ENCODE measurements around the gene S100A2. TPM values are rescaled to one million over a fixed set of nuclear protein-coding genes. Genes with fewer than 3 reads are reported as not detected.

Gene S100A2
- total RNA-seq, 2 donors from 2014 or later, result not detected

DNA sequence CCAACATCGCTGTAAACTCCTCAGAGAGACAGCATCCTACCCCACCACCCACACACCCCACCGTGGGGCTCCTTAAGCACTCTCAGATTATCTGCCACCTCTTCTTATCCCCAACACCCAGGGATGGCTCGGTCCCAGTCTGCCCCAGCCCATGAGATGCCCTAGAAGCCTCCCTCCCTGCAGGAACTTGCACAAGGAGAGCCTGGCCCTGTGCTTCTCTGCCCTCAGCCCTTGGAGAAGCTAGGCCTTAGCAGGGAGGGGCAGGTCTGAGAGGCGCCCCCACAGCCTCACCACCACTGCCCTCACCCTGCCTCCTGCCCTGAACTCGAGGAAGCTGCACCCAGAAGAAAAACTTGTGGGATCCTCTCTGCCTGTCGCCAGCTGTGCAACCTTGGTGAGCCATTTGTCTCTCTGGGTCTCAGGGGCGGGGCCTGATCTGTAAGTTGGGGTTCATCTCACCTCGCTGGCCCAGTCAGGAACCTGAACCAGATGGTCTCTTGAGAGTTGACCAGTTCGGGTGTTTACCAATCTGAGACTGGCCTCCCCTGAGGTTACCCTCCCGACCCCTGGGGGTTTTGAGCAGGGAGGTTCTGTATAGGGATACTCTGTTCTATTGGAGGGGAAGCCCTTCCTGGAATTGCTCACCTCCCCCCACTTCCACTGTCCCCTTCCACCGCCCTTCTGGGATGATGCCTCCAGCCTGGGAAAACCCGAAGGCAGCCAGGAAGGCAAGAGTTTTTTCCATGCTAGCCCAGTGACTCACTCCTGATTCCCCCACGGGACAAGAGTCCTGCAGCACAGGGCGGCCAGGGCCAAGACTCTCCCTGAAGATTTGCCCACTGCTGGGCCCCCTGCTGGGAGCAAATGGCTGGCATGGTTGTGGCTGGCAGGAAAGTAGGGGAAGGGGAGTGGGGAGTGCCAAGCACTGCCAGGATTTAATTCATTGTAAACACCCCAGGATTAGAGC is 16.6 kb downstream of the S100A2 start, which contains the start of gene S100A3:
S100A3 (minus strand) TSS at position 537 of the 967 bp plus-strand sequence. CDS start 773 bp downstream, outside the sequence.
- Histone ChIP-seq H3K4me3 (no peak within 1 kb of the TSS), H3K36me3 (no peaks in the 10 kb centered on the region), H3K4me1 (peaks cover 0 to 76% of the 10 kb centered on the region in 2 donors), H3K27ac (peak within 1 kb of the TSS; percentile 52 to 70), H3K9me3 (no peaks in the 10 kb centered on the region), H3K27me3 (no peaks in the 10 kb centered on the region)
- TF ChIP-seq, protein P1, sequence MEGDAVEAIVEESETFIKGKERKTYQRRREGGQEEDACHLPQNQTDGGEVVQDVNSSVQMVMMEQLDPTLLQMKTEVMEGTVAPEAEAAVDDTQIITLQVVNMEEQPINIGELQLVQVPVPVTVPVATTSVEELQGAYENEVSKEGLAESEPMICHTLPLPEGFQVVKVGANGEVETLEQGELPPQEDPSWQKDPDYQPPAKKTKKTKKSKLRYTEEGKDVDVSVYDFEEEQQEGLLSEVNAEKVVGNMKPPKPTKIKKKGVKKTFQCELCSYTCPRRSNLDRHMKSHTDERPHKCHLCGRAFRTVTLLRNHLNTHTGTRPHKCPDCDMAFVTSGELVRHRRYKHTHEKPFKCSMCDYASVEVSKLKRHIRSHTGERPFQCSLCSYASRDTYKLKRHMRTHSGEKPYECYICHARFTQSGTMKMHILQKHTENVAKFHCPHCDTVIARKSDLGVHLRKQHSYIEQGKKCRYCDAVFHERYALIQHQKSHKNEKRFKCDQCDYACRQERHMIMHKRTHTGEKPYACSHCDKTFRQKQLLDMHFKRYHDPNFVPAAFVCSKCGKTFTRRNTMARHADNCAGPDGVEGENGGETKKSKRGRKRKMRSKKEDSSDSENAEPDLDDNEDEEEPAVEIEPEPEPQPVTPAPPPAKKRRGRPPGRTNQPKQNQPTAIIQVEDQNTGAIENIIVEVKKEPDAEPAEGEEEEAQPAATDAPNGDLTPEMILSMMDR (IDR thresholded peaks at IDR 0.05), result no peak
- peak; percentile 92 for DNase-seq (ENCODE audit: low spot score)

DNA sequence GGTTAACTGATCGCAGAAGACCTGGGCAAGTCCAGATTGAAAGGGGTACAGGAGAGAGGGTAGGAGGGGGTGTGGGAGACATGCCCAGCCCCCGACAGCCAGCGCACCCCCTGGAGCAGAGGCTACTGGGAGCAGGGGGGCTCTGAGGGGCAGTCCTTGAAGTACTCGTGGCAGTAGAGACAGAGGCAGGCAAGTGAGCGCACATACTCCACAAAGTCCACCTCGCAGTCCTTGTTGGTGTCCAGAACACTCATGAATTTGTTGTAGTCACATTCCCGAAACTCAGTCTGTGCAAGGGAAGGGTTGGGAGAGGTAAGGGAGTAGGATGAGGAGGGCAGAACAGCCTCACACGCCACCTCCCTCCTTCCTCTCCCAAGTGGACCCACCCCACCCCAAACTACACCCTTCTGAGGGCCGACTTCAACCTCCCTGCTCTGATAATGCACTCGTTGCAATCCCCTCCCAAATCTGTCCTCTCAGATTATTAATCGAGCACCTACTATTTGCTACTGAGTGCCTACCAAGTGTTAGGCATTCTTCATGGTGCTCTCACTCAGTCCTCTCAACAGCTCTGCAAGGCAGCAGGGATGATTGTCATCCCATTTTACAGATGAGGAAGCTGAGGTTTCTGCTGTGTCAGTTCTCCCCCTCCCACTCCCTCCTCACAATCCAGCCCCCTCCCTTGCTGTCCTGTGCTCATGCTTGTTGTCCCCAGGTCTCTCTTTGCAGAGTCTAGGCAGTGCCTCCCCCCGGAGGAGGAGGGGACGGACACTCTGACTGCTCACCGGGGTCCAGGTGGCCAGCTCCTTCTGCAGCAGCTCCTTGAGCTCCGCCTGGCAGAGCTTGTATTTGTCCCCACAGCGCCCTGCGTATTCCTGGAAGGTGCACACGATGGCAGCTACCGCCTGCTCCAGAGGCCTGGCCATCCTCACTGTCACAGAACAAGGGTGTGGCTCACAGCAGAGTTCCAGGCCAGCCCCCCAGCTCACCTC is 17.8 kb downstream of the S100A2 start:
- Histone ChIP-seq H3K36me3 (no peaks in the 10 kb centered on the region), H3K9me3 (no peaks in the 10 kb centered on the region), H3K27me3 (no peaks in the 10 kb centered on the region), H3K4me1 (peaks cover 0 to 76% of the 10 kb centered on the region in 2 donors), H3K27ac (peak overlapping the region in 1 of 2 donors; percentile 70), H3K4me3 (no peak overlapping the region)
- TF ChIP-seq, protein P1 (IDR thresholded peaks at IDR 0.05), result no peak
- no peak for DNase-seq (ENCODE audit: low spot score)

DNA sequence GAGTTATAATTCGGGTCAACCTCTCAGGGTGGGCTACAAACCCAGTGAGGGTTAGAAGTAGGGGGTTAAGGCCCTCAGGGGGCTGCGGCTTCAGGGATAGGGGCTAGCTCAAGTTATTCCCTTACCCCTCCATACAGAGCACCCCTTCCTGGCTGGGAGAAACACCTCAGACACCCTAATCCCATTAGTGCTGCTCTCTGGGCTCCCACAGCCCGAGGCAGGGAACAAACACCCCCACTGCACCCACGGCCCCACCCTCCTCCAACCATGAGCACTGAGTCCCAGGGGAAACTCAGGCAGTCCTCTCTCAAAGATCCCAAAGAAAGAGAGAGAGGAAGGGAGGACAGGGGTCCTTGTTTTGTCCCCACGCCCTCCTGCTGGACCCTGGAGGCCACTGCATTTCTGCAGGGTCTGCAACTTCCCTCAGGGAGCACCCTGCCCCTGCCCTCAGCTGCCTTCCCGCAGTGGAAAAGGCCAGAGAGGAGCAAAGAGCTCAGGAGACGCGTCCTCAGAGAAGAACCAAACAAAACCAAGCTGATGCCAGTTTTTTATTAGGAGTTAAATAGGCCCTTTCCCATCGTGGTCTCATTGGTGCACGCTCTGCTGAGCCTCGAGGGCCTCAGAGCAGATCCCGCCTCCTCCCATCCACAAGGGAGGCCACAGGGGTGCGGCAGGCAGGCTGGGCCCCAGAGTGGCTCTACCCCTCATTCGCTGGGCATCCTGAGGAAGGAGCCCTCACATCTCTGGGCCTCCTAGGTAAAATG is 18.7 kb downstream of the S100A2 start:
- Histone ChIP-seq H3K9me3 (no peaks in the 10 kb centered on the region), H3K36me3 (no peaks in the 10 kb centered on the region), H3K27ac (no peak overlapping the region), H3K27me3 (no peaks in the 10 kb centered on the region), H3K4me3 (no peak overlapping the region), H3K4me1 (peaks cover 0 to 83% of the 10 kb centered on the region in 2 donors)
- TF ChIP-seq, protein P1 (IDR thresholded peaks at IDR 0.05), result no peak
- no peak for DNase-seq (ENCODE audit: low spot score)

DNA sequence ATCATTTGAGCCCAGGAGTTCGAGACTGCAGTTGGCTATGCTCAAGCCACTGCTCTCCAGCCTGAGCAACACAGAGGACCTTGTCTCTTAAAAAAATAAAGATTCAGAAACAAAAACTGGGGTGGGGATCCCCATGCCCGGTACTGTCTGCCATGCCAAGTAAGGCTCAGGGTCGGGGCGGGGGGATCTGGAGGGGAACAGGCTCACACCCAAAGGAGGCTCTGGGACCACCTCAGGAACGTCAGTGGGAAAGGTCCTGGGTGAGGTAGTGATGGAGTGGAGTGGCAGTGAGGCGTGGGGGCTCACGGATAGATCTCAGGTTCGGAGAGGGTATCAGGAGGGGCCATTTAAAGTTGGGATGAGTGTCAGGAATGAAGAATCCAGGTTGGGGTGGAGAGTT is 19.3 kb downstream of the S100A2 start:
- TF ChIP-seq, protein P1 (IDR thresholded peaks at IDR 0.05), result no peak
- Histone ChIP-seq H3K4me1 (peaks cover 0 to 85% of the 10 kb centered on the region in 2 donors), H3K36me3 (no peaks in the 10 kb centered on the region), H3K27me3 (no peaks in the 10 kb centered on the region), H3K27ac (peak overlapping the region; percentile 83), H3K4me3 (peak overlapping the region in 1 of 2 donors; percentile 46), H3K9me3 (no peaks in the 10 kb centered on the region)
- no peak for DNase-seq (ENCODE audit: low spot score)
